Peyer's patch (tissue), 4 donors: ENCODE results near the gene CACNA2D3. TPM values are rescaled to one million over a fixed set of nuclear protein-coding genes. Genes with fewer than 3 reads are reported as not detected.

Source experiments
- DNase-seq, 3 donors: peaks; one replicate each; pipeline ENCODE4 v3.0.0-alpha.2; 2017 to 2019
- H3K27ac ChIP-seq, 4 donors: fragments of 200-600 bp; sonication (generic); one replicate each; pipeline ENCODE4 v1.5.1; 2016 to 2019
- H3K27me3 ChIP-seq, 2 donors: fragments of 200-600 bp; sonication (generic); one replicate each; pipeline ENCODE4 v1.5.1; 2019
- H3K36me3 ChIP-seq, 3 donors: fragments of 200-600 bp; sonication (generic); one replicate each; pipeline ENCODE4 v1.5.1; 2016 to 2019
- H3K4me1 ChIP-seq, 4 donors: fragments of 200-600 bp; sonication (generic); one replicate each; pipeline ENCODE4 v1.5.1; 2016 to 2019
- H3K4me3 ChIP-seq, 4 donors: fragments of 200-600 bp; sonication (generic); 1 replicate in 3 of 4; 2 replicates in 1 of 4; pipeline ENCODE4 v1.5.1; 2016 to 2019; ENCODE audit warnings: mild to moderate bottlenecking in 1 of 4
- H3K9me3 ChIP-seq, 4 donors: fragments of 200-600 bp; sonication (generic); one replicate each; pipeline ENCODE4 v1.5.1; 2016 to 2019; ENCODE audit warnings: mild to moderate bottlenecking in 1 of 4
- POLR2A ChIP-seq, 2 donors: fragments of 450-650 bp; IDR thresholded peaks; one replicate each; pipeline ENCODE4 v1.5.1; 2017; ENCODE audit warnings: antibody characterized with exemption in 2 of 2, mild to moderate bottlenecking in 2 of 2, moderate library complexity in 2 of 2
- total RNA-seq, 4 donors: library from RNA; depleted of rRNA; stranded (reverse); fragments of >200 nt; gene quantifications; one replicate each; pipeline ENCODE4 v1.1.0, GENCODE V29; 2016
- TF ChIP-seq, protein P1 (sequence below), 6 experiments: fragments of 450-650 bp in 4 of 6; fragments of 200-600 bp in 2 of 6; sonication (generic) in 1 of 6; IDR thresholded peaks; one replicate each; pipeline ENCODE4 v1.5.1; 2017 to 2019; ENCODE audit warnings: antibody characterized with exemption in 6 of 6, mild to moderate bottlenecking in 3 of 6, moderate library complexity in 1 of 6

Gene CACNA2D3
- total RNA-seq, 4 donors from 2014 or later: 0.27 to 5.0 TPM; not detected in 2

DNA sequence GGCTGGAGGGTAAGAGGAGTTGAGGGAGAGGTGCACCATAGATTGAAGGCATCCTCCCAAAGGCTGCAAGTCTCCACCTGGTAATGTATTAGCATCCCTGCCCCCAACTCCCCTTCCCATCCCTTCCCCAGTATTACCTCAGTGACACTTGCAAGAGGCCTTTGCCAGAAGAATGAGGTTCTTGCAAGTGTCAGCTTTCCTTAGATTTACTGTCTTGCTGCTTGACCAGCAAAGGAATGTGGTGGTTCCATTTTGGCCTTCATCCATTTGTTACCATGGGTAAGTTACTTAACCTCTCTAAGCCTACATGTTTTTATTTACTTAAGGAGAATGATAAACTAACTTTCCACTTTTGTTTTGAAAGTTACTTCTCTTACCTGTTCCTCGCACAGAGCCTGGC is 696.6 kb downstream of the CACNA2D3 start:
- H3K27me3 ChIP-seq: no peaks in the 10 kb centered on the region
- TF ChIP-seq, protein P1, sequence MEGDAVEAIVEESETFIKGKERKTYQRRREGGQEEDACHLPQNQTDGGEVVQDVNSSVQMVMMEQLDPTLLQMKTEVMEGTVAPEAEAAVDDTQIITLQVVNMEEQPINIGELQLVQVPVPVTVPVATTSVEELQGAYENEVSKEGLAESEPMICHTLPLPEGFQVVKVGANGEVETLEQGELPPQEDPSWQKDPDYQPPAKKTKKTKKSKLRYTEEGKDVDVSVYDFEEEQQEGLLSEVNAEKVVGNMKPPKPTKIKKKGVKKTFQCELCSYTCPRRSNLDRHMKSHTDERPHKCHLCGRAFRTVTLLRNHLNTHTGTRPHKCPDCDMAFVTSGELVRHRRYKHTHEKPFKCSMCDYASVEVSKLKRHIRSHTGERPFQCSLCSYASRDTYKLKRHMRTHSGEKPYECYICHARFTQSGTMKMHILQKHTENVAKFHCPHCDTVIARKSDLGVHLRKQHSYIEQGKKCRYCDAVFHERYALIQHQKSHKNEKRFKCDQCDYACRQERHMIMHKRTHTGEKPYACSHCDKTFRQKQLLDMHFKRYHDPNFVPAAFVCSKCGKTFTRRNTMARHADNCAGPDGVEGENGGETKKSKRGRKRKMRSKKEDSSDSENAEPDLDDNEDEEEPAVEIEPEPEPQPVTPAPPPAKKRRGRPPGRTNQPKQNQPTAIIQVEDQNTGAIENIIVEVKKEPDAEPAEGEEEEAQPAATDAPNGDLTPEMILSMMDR (IDR thresholded peaks at IDR 0.05): no peak
- TF ChIP-seq POLR2A (IDR thresholded peaks at IDR 0.05): no peak
- H3K4me1 ChIP-seq: no peaks in the 10 kb centered on the region
- no peak overlapping the region for H3K4me3 ChIP-seq
- H3K27ac ChIP-seq: no peak overlapping the region
- DNase-seq: no peak
- H3K36me3 ChIP-seq: no peaks in the 10 kb centered on the region
- H3K9me3 ChIP-seq: no peaks in the 10 kb centered on the region

DNA sequence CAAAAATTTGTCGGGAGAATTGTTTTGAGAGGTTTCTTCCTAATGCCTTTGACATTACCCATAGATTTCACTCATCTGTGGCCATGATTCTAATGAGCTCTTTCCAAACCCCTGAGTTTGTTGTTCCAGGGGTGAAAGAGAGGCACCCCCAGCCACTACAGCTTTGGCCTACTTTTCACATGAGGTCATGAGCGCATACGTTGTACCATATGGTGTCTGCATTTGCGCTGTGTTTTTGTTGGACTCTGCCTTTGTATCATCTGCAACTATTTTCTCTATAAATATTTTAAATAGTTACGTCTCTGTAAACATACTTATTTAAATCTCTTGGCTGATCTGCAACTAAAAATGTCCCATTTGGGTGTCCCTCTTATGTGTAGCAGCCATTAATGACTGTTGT is 697.6 kb downstream of the CACNA2D3 start:
- Histone ChIP-seq H3K27ac (no peak overlapping the region), H3K36me3 (no peaks in the 10 kb centered on the region), H3K9me3 (no peaks in the 10 kb centered on the region), H3K27me3 (no peaks in the 10 kb centered on the region), H3K4me1 (no peaks in the 10 kb centered on the region), H3K4me3 (no peak overlapping the region)
- TF ChIP-seq, protein P1 (IDR thresholded peaks at IDR 0.05): no peak
- no peak for TF ChIP-seq POLR2A (IDR thresholded peaks at IDR 0.05)
- DNase-seq: no peak

DNA sequence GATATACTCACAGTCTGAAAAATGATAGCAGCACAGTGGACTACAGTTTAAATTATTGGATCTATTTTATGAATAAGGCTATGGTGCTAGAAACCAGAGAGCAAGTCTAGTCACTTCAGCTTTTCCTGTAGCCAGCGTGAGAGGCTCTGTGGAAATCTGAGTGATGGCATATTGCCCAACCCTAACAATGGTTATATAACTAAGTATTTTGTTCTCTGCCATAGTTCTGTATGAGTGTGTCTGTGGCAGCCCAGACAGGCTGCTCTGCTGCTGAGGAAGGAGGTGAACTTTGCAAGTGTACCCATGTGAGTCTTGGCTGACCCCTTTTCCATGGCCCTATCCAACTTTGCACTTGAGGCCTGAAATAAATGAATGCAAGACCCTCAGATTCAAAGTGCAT is 699.9 kb downstream of the CACNA2D3 start:
- H3K4me1 ChIP-seq: no peaks in the 10 kb centered on the region
- DNase-seq: no peak
- no peaks in the 10 kb centered on the region for H3K27me3 ChIP-seq
- TF ChIP-seq, protein P1 (IDR thresholded peaks at IDR 0.05): no peak
- TF ChIP-seq POLR2A (IDR thresholded peaks at IDR 0.05): no peak
- no peaks in the 10 kb centered on the region for H3K9me3 ChIP-seq
- H3K27ac ChIP-seq: no peak overlapping the region
- H3K36me3 ChIP-seq: no peaks in the 10 kb centered on the region
- H3K4me3 ChIP-seq: no peak overlapping the region

DNA sequence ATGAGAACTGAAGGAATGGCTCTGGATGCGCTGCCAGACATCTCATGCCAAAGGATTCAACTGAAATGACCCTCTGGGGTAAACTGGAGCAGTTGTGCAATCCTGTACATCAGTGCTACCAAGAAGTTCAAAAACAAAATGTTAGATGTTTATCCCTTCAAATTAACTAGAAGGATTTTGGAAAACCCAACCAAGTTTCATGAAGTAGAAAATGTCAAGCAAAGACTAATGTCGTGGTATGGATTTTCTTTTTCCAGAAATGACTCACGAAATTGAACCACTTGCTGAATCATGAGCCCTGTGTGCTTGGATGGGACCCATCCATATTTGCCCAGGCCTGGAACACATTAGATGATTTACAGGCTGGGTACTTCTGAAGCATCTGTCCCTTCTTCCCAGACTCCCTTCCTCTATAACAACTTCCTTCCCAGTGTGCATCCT is 703.9 kb downstream of the CACNA2D3 start:
- no peaks in the 10 kb centered on the region for H3K4me1 ChIP-seq
- no peaks in the 10 kb centered on the region for H3K36me3 ChIP-seq
- DNase-seq: no peak
- H3K27ac ChIP-seq: peak overlapping the region in 1 of 4 donors; percentile 13
- H3K9me3 ChIP-seq: peaks cover 0 to 5% (median 0%) of the 10 kb centered on the region in 4 donors
- TF ChIP-seq POLR2A (IDR thresholded peaks at IDR 0.05): no peak
- TF ChIP-seq, protein P1 (IDR thresholded peaks at IDR 0.05): no peak
- H3K4me3 ChIP-seq: no peak overlapping the region
- no peaks in the 10 kb centered on the region for H3K27me3 ChIP-seq

DNA sequence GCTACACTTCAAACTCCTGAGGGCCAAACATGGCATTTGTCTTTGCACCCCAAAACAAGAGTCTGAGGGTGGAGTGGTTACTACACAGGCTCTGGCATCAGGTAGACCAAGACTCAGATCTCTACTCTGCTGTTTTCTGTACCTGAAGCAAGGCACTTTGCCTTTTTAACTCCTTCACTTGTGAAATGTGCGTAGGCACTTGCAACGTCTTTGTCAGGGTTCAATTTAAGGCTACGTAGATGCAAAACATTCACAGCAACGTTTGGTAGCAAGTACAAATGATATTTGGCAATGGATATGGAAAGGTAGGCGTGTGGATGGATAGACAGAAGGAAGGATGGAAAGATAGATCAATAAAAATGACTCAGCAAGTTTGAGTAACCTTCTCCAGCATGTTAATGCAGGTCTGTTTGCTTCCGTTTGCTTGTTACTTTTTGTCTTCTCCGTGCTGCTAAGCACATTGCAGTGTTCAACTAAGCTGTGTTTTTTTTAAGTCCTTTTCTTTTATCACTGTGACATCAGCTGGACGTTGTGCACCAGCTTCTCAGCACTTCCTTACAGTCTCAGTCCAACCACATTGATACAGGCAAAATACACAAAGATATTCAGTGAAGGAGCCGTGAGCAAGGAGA is 704.8 kb downstream of the CACNA2D3 start:
- Histone ChIP-seq H3K27me3 (no peaks in the 10 kb centered on the region), H3K4me1 (no peaks in the 10 kb centered on the region), H3K27ac (peak overlapping the region in 1 of 4 donors; percentile 13), H3K9me3 (peaks cover 0 to 5% (median 0%) of the 10 kb centered on the region in 4 donors), H3K4me3 (no peak overlapping the region), H3K36me3 (no peaks in the 10 kb centered on the region)
- TF ChIP-seq POLR2A (IDR thresholded peaks at IDR 0.05): no peak
- TF ChIP-seq, protein P1 (IDR thresholded peaks at IDR 0.05): no peak
- DNase-seq: no peak
